H1 (cell line): ENCODE results near the gene PKM. TPM values are rescaled to one million over a fixed set of nuclear protein-coding genes. Genes with fewer than 3 reads are reported as not detected.

Source experiments
- CTCF ChIA-PET: fragments of 300-600 bp; sonication (Branson Sonifier 250); formaldehyde crosslinking; loops from one replicate; lab custom pipeline; 2021; ENCODE audit not compliant: partially characterized antibody; lab: Charles Lee
- POLR2A ChIA-PET: fragments of 300-600 bp; sonication (Branson Sonifier 250); formaldehyde crosslinking; loops from one replicate; lab custom pipeline; 2021; ENCODE audit warnings: inconsistent platforms; ENCODE audit not compliant: partially characterized antibody; lab: Charles Lee
- DNase-seq, 2 experiments: peaks; one replicate each; pipeline versions ENCODE4 v3.0.0 to v3.0.0-alpha.2; 2010 to 2022; ENCODE audit warnings: low spot score in 2 of 2, low read depth in 1 of 2, mixed read lengths in 1 of 2
- FAIRE-seq: peaks from 2 replicates; lab custom pipeline; 2011; peaks lifted over from hg19 to GRCh38; lab: Jason Lieb, UNC
- H2AFZ ChIP-seq: 2 replicates; pipeline ENCODE4 v1.8.1; 2012; ENCODE audit warnings: low read length, inconsistent platforms
- H2AK5ac ChIP-seq: 2 replicates; pipeline ENCODE4 v1.6.1; 2013; ENCODE audit warnings: low read depth, low read length
- H2BK120ac ChIP-seq: replicated peaks from 2 replicates; pipeline ENCODE3; 2013; ENCODE audit warnings: low read depth, low read length, inconsistent platforms
- H2BK12ac ChIP-seq: 2 replicates; pipeline ENCODE4 v1.6.1; 2013; ENCODE audit warnings: low read depth, low read length
- H2BK15ac ChIP-seq: 2 replicates; pipeline ENCODE4 v1.6.1; 2013; ENCODE audit warnings: low read length
- H2BK20ac ChIP-seq: 2 replicates; pipeline ENCODE4 v1.6.1; 2013; ENCODE audit warnings: low read length
- H2BK5ac ChIP-seq: 2 replicates; pipeline ENCODE4 v1.6.1; 2013; ENCODE audit warnings: low read depth, low read length
- H3K14ac ChIP-seq: 2 replicates; pipeline ENCODE4 v1.6.1; 2013; ENCODE audit warnings: inconsistent platforms; ENCODE audit not compliant: insufficient read length
- H3K18ac ChIP-seq: 2 replicates; pipeline ENCODE4 v1.6.1; 2013; ENCODE audit warnings: low read length; ENCODE audit errors: extremely low read depth
- H3K23ac ChIP-seq: 2 replicates; pipeline ENCODE4 v1.6.1; 2013; ENCODE audit warnings: inconsistent platforms; ENCODE audit not compliant: insufficient read length
- H3K23me2 ChIP-seq: 2 replicates; pipeline ENCODE4 v1.6.1; 2013; ENCODE audit warnings: low read depth, low read length
- H3K27ac ChIP-seq: 2 replicates; pipeline ENCODE4 v1.6.1; 2011; ENCODE audit warnings: low read depth, low read length, inconsistent platforms
- H3K27me3 ChIP-seq, 4 experiments: replicated peaks in 1 of 4; 1 replicate in 1 of 4; 2 replicates in 3 of 4; pipeline versions ENCODE4 v1.6.1 to v1.8.1; 2011 to 2013; ENCODE audit warnings: low read length in 3 of 4, mild to moderate bottlenecking in 3 of 4, inconsistent platforms in 2 of 4, mixed read lengths in 2 of 4, moderate library complexity in 1 of 4; ENCODE audit not compliant: control insufficient read depth in 3 of 4, insufficient read depth in 3 of 4; ENCODE audit errors: extremely low read depth in 1 of 4
- H3K36me3 ChIP-seq, 4 experiments: 2 replicates each; pipeline versions ENCODE4 v1.6.1 to v1.8.1; 2011 to 2013; ENCODE audit warnings: mild to moderate bottlenecking in 4 of 4, low read length in 3 of 4, moderate library complexity in 2 of 4, control low read depth in 1 of 4, inconsistent platforms in 1 of 4; ENCODE audit not compliant: insufficient read depth in 4 of 4, control insufficient read depth in 2 of 4
- H3K4ac ChIP-seq: replicated peaks from 2 replicates; pipeline ENCODE3; 2013; ENCODE audit warnings: low read length, low read depth, mixed read lengths, inconsistent platforms; ENCODE audit not compliant: insufficient read length
- H3K4me1 ChIP-seq, 4 experiments: replicated peaks in 1 of 4; 1 replicate in 1 of 4; 2 replicates in 3 of 4; pipeline versions ENCODE4 v1.6.1 to v1.8.1; 2011 to 2013; ENCODE audit warnings: low read length in 3 of 4, inconsistent platforms in 2 of 4, mixed read lengths in 1 of 4; ENCODE audit not compliant: insufficient read depth in 4 of 4, control insufficient read depth in 3 of 4
- H3K4me2 ChIP-seq, 2 experiments: 2 replicates each; pipeline versions ENCODE4 v1.6.1 to v1.8.1; 2011 to 2013; ENCODE audit warnings: low read depth in 2 of 2, low read length in 2 of 2, control low read depth in 1 of 2, inconsistent platforms in 1 of 2, mild to moderate bottlenecking in 1 of 2; ENCODE audit not compliant: insufficient read depth in 1 of 2
- H3K4me3 ChIP-seq, 4 experiments: fragments of 200-600, 300-600 bp in 1 of 4; sonication (generic), shearing (Covaris generic), sonication (Bioruptor Twin) in 1 of 4; 2 replicates each; pipeline versions ENCODE4 v1.5.1 to v1.8.1; 2011 to 2016; ENCODE audit warnings: low read length in 4 of 4, low read depth in 3 of 4, control low read depth in 2 of 4, inconsistent platforms in 2 of 4, mild to moderate bottlenecking in 2 of 4, mixed read lengths in 1 of 4, moderate library complexity in 1 of 4; ENCODE audit not compliant: insufficient read depth in 2 of 4; ENCODE audit errors: extremely low read depth in 1 of 4
- H3K56ac ChIP-seq: replicated peaks from 2 replicates; pipeline ENCODE3; 2013; ENCODE audit warnings: low read depth, mild to moderate bottlenecking, mixed read lengths, low read length, inconsistent platforms; ENCODE audit not compliant: insufficient read length
- H3K79me1 ChIP-seq: 2 replicates; pipeline ENCODE4 v1.6.1; 2013; ENCODE audit warnings: low read depth, low read length, control low read depth
- H3K79me2 ChIP-seq, 2 experiments: 2 replicates each; pipeline versions ENCODE4 v1.6.1 to v1.8.1; 2012 to 2013; ENCODE audit warnings: low read length in 2 of 2, mild to moderate bottlenecking in 2 of 2, inconsistent platforms in 1 of 2; ENCODE audit not compliant: insufficient read depth in 2 of 2, control insufficient read depth in 1 of 2
- H3K9ac ChIP-seq, 4 experiments: replicated peaks in 1 of 4; 1 replicate in 1 of 4; 2 replicates in 3 of 4; pipeline versions ENCODE4 v1.6.1 to v1.8.1; 2011 to 2013; ENCODE audit warnings: low read depth in 3 of 4, low read length in 3 of 4, control low read depth in 2 of 4, mild to moderate bottlenecking in 2 of 4, moderate library complexity in 2 of 4, inconsistent platforms in 1 of 4; ENCODE audit errors: extremely low read depth in 1 of 4
- H3K9me3 ChIP-seq, 2 experiments: 2 replicates each; pipeline versions ENCODE4 v1.6.1 to v1.8.1; 2012 to 2013; ENCODE audit warnings: mild to moderate bottlenecking in 2 of 2, moderate library complexity in 2 of 2, control low read depth in 1 of 2, inconsistent platforms in 1 of 2, low read depth in 1 of 2, low read length in 1 of 2, mixed read lengths in 1 of 2; ENCODE audit not compliant: insufficient read depth in 2 of 2
- H4K20me1 ChIP-seq, 2 experiments: replicated peaks in 1 of 2; 2 replicates each; pipeline versions ENCODE3 to v1.8.1; 2011 to 2013; ENCODE audit warnings: inconsistent platforms in 2 of 2, low read length in 2 of 2, mild to moderate bottlenecking in 1 of 2; ENCODE audit not compliant: insufficient read depth in 2 of 2, control insufficient read depth in 1 of 2
- H4K5ac ChIP-seq: 2 replicates; pipeline ENCODE4 v1.6.1; 2013; ENCODE audit warnings: low read length, low read depth, mixed read lengths, inconsistent platforms; ENCODE audit not compliant: insufficient read length
- H4K8ac ChIP-seq: 2 replicates; pipeline ENCODE4 v1.8.0; 2013; ENCODE audit warnings: mild to moderate bottlenecking, moderate library complexity, low read length, inconsistent platforms; ENCODE audit not compliant: insufficient read depth; ENCODE audit errors: extremely low read depth
- H4K91ac ChIP-seq: replicated peaks from 2 replicates; pipeline ENCODE3; 2013; ENCODE audit warnings: low read length, mixed read lengths, inconsistent platforms; ENCODE audit not compliant: insufficient read length
- ASH2L ChIP-seq: fragments of 200-600, 300-600 bp; sonication (generic); IDR thresholded peaks from one replicate; pipeline ENCODE4 v1.7.1; 2017; ENCODE audit warnings: low read length
- CHD2 ChIP-seq: IDR thresholded peaks from 2 replicates; pipeline ENCODE4 v1.6.1; 2012; ENCODE audit warnings: low read length, improper control_type of control experiment
- EGR1 ChIP-seq: IDR thresholded peaks from 2 replicates; pipeline ENCODE4 v1.6.1; 2011; ENCODE audit warnings: low read depth, low read length, borderline replicate concordance
- EZH2 ChIP-seq: fragments of 200-600 bp; sonication (generic); IDR thresholded peaks from 2 replicates; pipeline ENCODE4 v1.7.1; 2012; ENCODE audit warnings: low read depth, mild to moderate bottlenecking, moderate library complexity, low read length, inconsistent platforms; ENCODE audit not compliant: severe bottlenecking
- PHF8 ChIP-seq: fragments of 200-600 bp; sonication (generic); conservative IDR thresholded peaks from 2 replicates; pipeline ENCODE4 v1.7.1; 2012; ENCODE audit warnings: low read depth, mild to moderate bottlenecking, inconsistent platforms, low read length, moderate library complexity
- POLR2A ChIP-seq, 2 experiments: IDR thresholded peaks; 1 replicate in 1 of 2; 2 replicates in 1 of 2; pipeline ENCODE4 v1.6.1; 2011; ENCODE audit warnings: low read depth in 2 of 2, low read length in 2 of 2, mild to moderate bottlenecking in 2 of 2; ENCODE audit errors: control extremely low read depth in 1 of 2
- POU5F1 ChIP-seq: IDR thresholded peaks from 2 replicates; pipeline ENCODE4 v1.6.1; 2011; ENCODE audit warnings: low read depth, mild to moderate bottlenecking, low read length, moderate library complexity
- RBBP5 ChIP-seq: IDR thresholded peaks from 2 replicates; pipeline ENCODE4 v1.7.1; 2012; ENCODE audit warnings: low read depth, mild to moderate bottlenecking, inconsistent platforms, low read length, moderate library complexity, borderline replicate concordance
- RFX5 ChIP-seq: IDR thresholded peaks from 2 replicates; pipeline ENCODE4 v1.6.1; 2011; ENCODE audit warnings: low read depth, low read length, improper control_type of control experiment, borderline replicate concordance
- SIX5 ChIP-seq: IDR thresholded peaks from 2 replicates; pipeline ENCODE4 v1.6.1; 2011; ENCODE audit warnings: mild to moderate bottlenecking, low read depth, low read length
- SP2 ChIP-seq: IDR thresholded peaks from 2 replicates; pipeline ENCODE4 v1.6.1; 2012; ENCODE audit warnings: mild to moderate bottlenecking, low read length, inconsistent platforms
- TAF1 ChIP-seq: IDR thresholded peaks from 2 replicates; pipeline ENCODE4 v1.6.1; 2011; ENCODE audit warnings: mild to moderate bottlenecking, low read depth, low read length
- TAF7 ChIP-seq: optimal IDR thresholded peaks from 2 replicates; pipeline ENCODE3; 2011; ENCODE audit warnings: low read depth, mild to moderate bottlenecking, inconsistent platforms, low read length, moderate library complexity, borderline replicate concordance
- YY1 ChIP-seq: IDR thresholded peaks from 2 replicates; pipeline ENCODE4 v1.6.1; 2011; ENCODE audit warnings: low read depth, mild to moderate bottlenecking, low read length
- WGBS, 2 experiments: shearing (Covaris generic) in 1 of 2; methylation state at CpG; one replicate each; pipeline versions ENCODE4 v1.1.6 to v1.1.7; 2013 to 2015; ENCODE audit warnings: low lambda C conversion rate in 2 of 2, mixed read lengths in 2 of 2, inconsistent platforms in 1 of 2, low coverage in 1 of 2, missing lambda C conversion rate in 1 of 2; ENCODE audit not compliant: insufficient replicate concordance in 2 of 2, insufficient coverage in 1 of 2, insufficient read length in 1 of 2; ENCODE audit errors: extremely low coverage in 1 of 2, missing lambda C conversion rate in 1 of 2; 5-methylcytosine and 5-hydroxymethylcytosine counted together
- polyA plus RNA-seq, 7 experiments: library from polyadenylated mRNA; depleted of rRNA in 3 of 7; stranded (reverse) in 5 of 7; unstranded in 2 of 7; fragments of >200 nt in 5 of 7; fragments of 200-250 nt in 2 of 7; gene quantifications; 1 replicate in 5 of 7; 2 replicates in 1 of 7; 4 replicates in 1 of 7; pipeline versions ENCODE4 v1.2.1 to v1.2.3, GENCODE V29; 2011 to 2013; ENCODE audit warnings: missing spikeins in 2 of 7, mixed read lengths in 2 of 7
- total RNA-seq: library from RNA; stranded (reverse); fragmentation: NEBNext Ultra II Directional; extraction: Animal tissue kit (Norgen Biotek cat#: 25700); gene quantifications from 2 replicates; pipeline ENCODE4 v1.2.1, GENCODE V29; 2021
- TF ChIP-seq, protein P1 (sequence below): IDR thresholded peaks from 2 replicates; pipeline ENCODE4 v1.6.1; 2011; ENCODE audit warnings: low read depth, mild to moderate bottlenecking, low read length; ENCODE audit not compliant: insufficient read depth

PKM gene
- total and polyA plus RNA-seq, 2 of the 8 experiments (the other 6 are each of a cell fraction or from before 2014, with no cell fraction given), result 780 to 856 TPM

DNA sequence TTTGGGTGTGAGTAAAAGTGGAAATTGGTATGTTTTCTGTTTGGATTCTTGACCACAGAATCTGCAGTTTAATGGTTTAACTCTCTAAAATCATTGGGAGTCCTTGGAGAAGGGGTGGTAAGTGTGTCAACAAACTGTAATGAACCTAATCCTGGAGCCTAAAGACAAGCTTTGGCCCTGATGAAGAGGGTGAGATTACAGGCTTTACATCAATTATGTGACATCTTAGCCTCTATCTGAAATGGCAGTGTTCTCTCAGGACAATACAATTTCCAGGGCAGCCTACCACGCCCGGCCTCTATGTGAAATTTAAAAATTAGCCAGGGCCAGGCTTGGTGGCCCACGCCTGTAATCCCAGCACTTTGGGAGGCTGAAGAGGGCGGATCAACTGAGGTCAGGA is 4.3 kb upstream of the PKM start:
- Histone ChIP-seq H2AFZ (no peak overlapping the region), H3K4ac (no peak overlapping the region), H3K79me2 (peaks cover 2 to 4% of the 10 kb centered on the region in 2 experiments; a peak in 2 of 4 replicates), H4K8ac (no peak overlapping the region), H4K20me1 (peaks cover 0 to 1% of the 10 kb centered on the region in 2 experiments), H3K4me3 (no peak overlapping the region), H4K91ac (no peak overlapping the region), H2BK15ac (no peak overlapping the region), H3K4me2 (no peak overlapping the region), H3K9me3 (no peaks in the 10 kb centered on the region), H4K5ac (no peak overlapping the region), H3K4me1 (peaks cover 5 to 12% (median 5%) of the 10 kb centered on the region in 4 experiments; a peak in 4 of 7 replicates), H3K27ac (no peak overlapping the region), H3K14ac (no peak overlapping the region), H3K23ac (no peak overlapping the region), H3K36me3 (peaks cover 0 to under 1% (median 0%) of the 10 kb centered on the region in 4 experiments; a peak in 3 of 8 replicates), H3K18ac (no peak overlapping the region), H3K27me3 (peaks cover 3 to 66% (median 37%) of the 10 kb centered on the region in 4 experiments), H2BK120ac (no peak overlapping the region), H2BK12ac (no peak overlapping the region), H2BK5ac (no peak overlapping the region), H2AK5ac (no peak overlapping the region), H3K23me2 (peaks cover 6% of the 10 kb centered on the region), H3K79me1 (no peaks in the 10 kb centered on the region), H3K56ac (no peak overlapping the region), H3K9ac (no peak overlapping the region), H2BK20ac (no peak overlapping the region)
- 87% methylated on average over 4 of the region's 4 CpGs; no CpG with 5 or more reads in 1 of the 2 experiments for WGBS, 2 experiments
- FAIRE-seq, result no peak
- ChIA-PET CTCF (interaction anchor here (1.4 to 4.7 kb wide), 2 partner anchors 8 to 37 kb away, joined by 5 to 29 read pairs; partner anchors contain the start of gene GRAMD2A), POLR2A (interaction anchor here (2.1 kb wide), 1 partner anchor 14 kb away, joined by 9 read pairs; no protein-coding TSS in a partner anchor)
- no peak for DNase-seq
- TF ChIP-seq TAF7 (no peak), ASH2L (no peak), RBBP5 (no peak), EZH2 (no peak), EGR1 (no peak), TAF1 (no peak), SIX5 (no peak), YY1 (no peak), POU5F1 (no peak), CHD2 (no peak), RFX5 (no peak), POLR2A (IDR thresholded peaks at IDR 0.05; ENCODE audit: control extremely low read depth in 1 of 2, low read depth in 2 of 2, low read length in 2 of 2) (no peak), SP2 (no peak), PHF8 (no peak)
- TF ChIP-seq, protein P1, sequence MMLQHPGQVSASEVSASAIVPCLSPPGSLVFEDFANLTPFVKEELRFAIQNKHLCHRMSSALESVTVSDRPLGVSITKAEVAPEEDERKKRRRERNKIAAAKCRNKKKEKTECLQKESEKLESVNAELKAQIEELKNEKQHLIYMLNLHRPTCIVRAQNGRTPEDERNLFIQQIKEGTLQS, result no peak
